Measurements from ENCODE around the gene MSL2. TPM values are rescaled to one million over a fixed set of nuclear protein-coding genes. Genes with fewer than 3 reads are reported as not detected.

MSL2 gene
- total and polyA plus RNA-seq, 2 of the 8 experiments (the other 6 are each of a cell fraction or from before 2014, with no cell fraction given), result 9.1 to 41.8 TPM

- H2BK120ac ChIP-seq (replicated peaks; ENCODE audit: low read depth, low read length), result no peak overlapping the region
- no peaks in the 10 kb centered on the region; a peak in 1 of 4 replicates for H3K9me3 ChIP-seq (ENCODE audit: insufficient read depth in 2 of 2, low read depth in 1 of 2, low read length in 1 of 2)
- H3K79me2 ChIP-seq (ENCODE audit: control insufficient read depth in 1 of 2, insufficient read depth in 2 of 2, low read length in 2 of 2), result no peaks in the 10 kb centered on the region
Observed at GRCh38 chr3:136237961-136238649, 42.0 kb upstream of the MSL2 start.

More at GRCh38 chr3:136237961-136238649, 42.0 kb upstream of the MSL2 start:
- no peak overlapping the region for H3K4ac ChIP-seq (replicated peaks; ENCODE audit: insufficient read length, low read depth, low read length)
- H4K8ac ChIP-seq (ENCODE audit: extremely low read depth, insufficient read depth, low read length), result no peak overlapping the region
- DNase-seq (ENCODE audit: low read depth in 1 of 2, low spot score in 2 of 2), result peak in 1 of 2 experiments; percentile 9
- no peak overlapping the region for H2BK12ac ChIP-seq (ENCODE audit: low read depth, low read length)
- no peak overlapping the region for H4K5ac ChIP-seq (ENCODE audit: insufficient read length, low read depth, low read length)
- 48% methylated on average over 4 of the region's 4 CpGs; no CpG with 5 or more reads in 1 of the 2 experiments for whole genome bisulfite sequencing, 2 experiments (ENCODE audit: extremely low coverage in 1 of 2, insufficient coverage in 1 of 2, insufficient read length in 1 of 2, insufficient replicate concordance in 2 of 2, low coverage in 1 of 2, low lambda C conversion rate in 2 of 2, missing lambda C conversion rate in 1 of 2)
- H3K23ac ChIP-seq (ENCODE audit: insufficient read length), result no peak overlapping the region
- no peak overlapping the region for H4K91ac ChIP-seq (replicated peaks; ENCODE audit: insufficient read length, low read length)
- no peak overlapping the region for H2BK5ac ChIP-seq (ENCODE audit: low read depth, low read length)
- no peak overlapping the region for H2BK20ac ChIP-seq (ENCODE audit: low read length)
- ChIA-PET POLR2A (ENCODE audit: partially characterized antibody) (interaction anchor here (1.6 kb wide), 2 partner anchors 10 to 43 kb away, joined by 5 to 7 read pairs; no protein-coding TSS in a partner anchor), CTCF (ENCODE audit: partially characterized antibody) (interaction anchor here (0.6 to 1.0 kb wide), 3 partner anchors 12 to 464 kb away, joined by 3 to 4 read pairs (median 3); partner anchors contain the start of gene PCCB)
- H3K4me3 ChIP-seq (ENCODE audit: extremely low read depth in 1 of 4, insufficient read depth in 2 of 4, low read depth in 3 of 4, low read length in 4 of 4), result no peak overlapping the region
- no peak overlapping the region for H2AK5ac ChIP-seq (ENCODE audit: low read depth, low read length)
- 0 out of 4 replicates have a peak overlapping the region, but pooled peaks of 1 of the 2 experiments have one; percentile 20 for H3K4me2 ChIP-seq (ENCODE audit: insufficient read depth in 1 of 2, low read depth in 2 of 2, low read length in 2 of 2)
- no peak overlapping the region for H3K9ac ChIP-seq (replicated peaks in 1 of 4; ENCODE audit: extremely low read depth in 1 of 4, low read depth in 3 of 4, low read length in 3 of 4)
- TF ChIP-seq RAD21 (IDR thresholded peaks at IDR 0.05 in 1 of 2, conservative IDR thresholded peaks at IDR 0.05 in 1 of 2; ENCODE audit: low read depth in 2 of 2, low read length in 2 of 2) (peak in 1 of 2 experiments; percentile 4; a peak in 1 of 4 replicates), ZNF274 (IDR thresholded peaks at IDR 0.05; ENCODE audit: borderline replicate concordance, extremely low read depth, low read length) (no peak)
- no peaks in the 10 kb centered on the region for H3K36me3 ChIP-seq (ENCODE audit: control insufficient read depth in 2 of 4, insufficient read depth in 4 of 4, low read length in 3 of 4)
- H3K18ac ChIP-seq (ENCODE audit: extremely low read depth, low read length), result no peak overlapping the region
- peaks cover 0 to 2% of the 10 kb centered on the region in 2 experiments for H4K20me1 ChIP-seq (replicated peaks in 1 of 2; ENCODE audit: control insufficient read depth in 1 of 2, insufficient read depth in 2 of 2, low read length in 2 of 2)
- H3K27me3 ChIP-seq (replicated peaks in 1 of 4; ENCODE audit: control insufficient read depth in 3 of 4, extremely low read depth in 1 of 4, insufficient read depth in 3 of 4, low read length in 3 of 4), result peaks cover 0 to 18% (median 3%) of the 10 kb centered on the region in 4 experiments; a peak in 5 of 7 replicates
- peaks cover 0 to 6% (median 3%) of the 10 kb centered on the region in 4 experiments; a peak in 4 of 7 replicates for H3K4me1 ChIP-seq (replicated peaks in 1 of 4; ENCODE audit: control insufficient read depth in 3 of 4, insufficient read depth in 4 of 4, low read length in 3 of 4)
- no peak overlapping the region for H3K27ac ChIP-seq (ENCODE audit: low read depth, low read length)
- H2BK15ac ChIP-seq (ENCODE audit: low read length), result no peak overlapping the region
- FAIRE-seq, result no peak
- no peaks in the 10 kb centered on the region; the same call in 1 of the 2 replicates for H3K23me2 ChIP-seq (ENCODE audit: low read depth, low read length)
- no peak overlapping the region for H3K14ac ChIP-seq (ENCODE audit: insufficient read length)
- no peak overlapping the region for H3K56ac ChIP-seq (replicated peaks; ENCODE audit: insufficient read length, low read depth, low read length)
- H3K79me1 ChIP-seq (ENCODE audit: low read depth, low read length), result no peaks in the 10 kb centered on the region
- H2AFZ ChIP-seq (ENCODE audit: low read length), result no peak overlapping the region
